ENCODE data around the gene EIF5A. TPM values are rescaled to one million over a fixed set of nuclear protein-coding genes. Genes with fewer than 3 reads are reported as not detected.

Gene EIF5A
- 982 TPM for polyA plus RNA-seq (2012; ENCODE audit: insufficient read depth, insufficient read length)

DNA sequence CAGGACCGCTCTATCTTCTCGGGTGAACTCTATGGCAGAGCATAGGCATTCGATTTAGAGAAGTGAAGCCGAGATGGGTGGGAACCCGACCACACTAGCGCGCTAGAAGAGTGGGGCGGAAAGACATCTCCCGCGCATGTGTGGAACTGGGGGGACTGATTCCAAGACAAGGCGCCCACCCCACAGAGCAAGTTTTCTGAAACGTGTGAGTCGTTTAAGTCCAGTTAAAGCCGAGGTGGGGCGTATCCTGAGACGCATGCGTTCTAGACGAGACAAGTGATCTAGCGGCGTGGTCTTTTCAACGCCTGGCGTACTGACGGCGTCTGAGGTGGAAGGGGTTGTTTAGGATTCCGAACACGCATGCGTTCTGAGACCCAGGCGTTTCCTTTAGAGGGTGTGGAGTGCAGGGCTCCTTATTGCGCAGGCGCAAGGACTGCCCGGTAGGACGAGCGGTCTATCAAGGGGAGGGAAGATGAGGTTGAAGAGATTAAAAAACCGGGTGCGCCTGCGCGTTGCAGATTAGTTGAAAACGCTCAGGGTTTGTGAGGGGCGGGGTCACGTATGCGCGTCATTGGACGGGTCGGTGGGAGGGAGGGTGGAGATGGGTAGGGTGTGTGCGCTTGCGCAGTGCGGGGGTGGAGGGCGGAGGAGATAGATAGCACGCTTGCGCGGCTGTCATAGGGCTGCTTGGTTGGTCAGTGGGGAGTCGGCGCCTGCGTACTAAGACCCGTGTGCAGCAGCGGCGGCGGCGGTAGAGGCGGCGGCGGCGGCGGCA is at the start of gene EIF5A:
Gene EIF5A, plus strand, starts transcription at position 718 of the 775 bp plus-strand sequence. CDS start 2,008 bp downstream, outside the sequence.
- DNase-seq (ENCODE audit: low read depth, low spot score), result peak; percentile 100
- H3K4me3 ChIP-seq (ENCODE audit: low read length), result peak within 1 kb of the TSS; percentile 81

- no peak for DNase-seq (ENCODE audit: low read depth, low spot score)
- no peak overlapping the region for H3K4me3 ChIP-seq (ENCODE audit: low read length)
Observed at GRCh38 chr17:7258731-7259554, 48.5 kb upstream of the EIF5A start.

- DNase-seq (ENCODE audit: low read depth, low spot score), result no peak
- no peak overlapping the region for H3K4me3 ChIP-seq (ENCODE audit: low read length)
Observed at GRCh38 chr17:7259555-7259889, 47.9 kb upstream of the EIF5A start.

GRCh38 chr17:7260151-7260550 is 47.3 kb upstream of the EIF5A start:
- H3K4me3 ChIP-seq (ENCODE audit: low read length), result no peak overlapping the region
- DNase-seq (ENCODE audit: low read depth, low spot score), result no peak

- DNase-seq (ENCODE audit: low read depth, low spot score), result no peak
- no peak overlapping the region for H3K4me3 ChIP-seq (ENCODE audit: low read length)
Observed at GRCh38 chr17:7260651-7261378, 46.6 kb upstream of the EIF5A start.

DNA sequence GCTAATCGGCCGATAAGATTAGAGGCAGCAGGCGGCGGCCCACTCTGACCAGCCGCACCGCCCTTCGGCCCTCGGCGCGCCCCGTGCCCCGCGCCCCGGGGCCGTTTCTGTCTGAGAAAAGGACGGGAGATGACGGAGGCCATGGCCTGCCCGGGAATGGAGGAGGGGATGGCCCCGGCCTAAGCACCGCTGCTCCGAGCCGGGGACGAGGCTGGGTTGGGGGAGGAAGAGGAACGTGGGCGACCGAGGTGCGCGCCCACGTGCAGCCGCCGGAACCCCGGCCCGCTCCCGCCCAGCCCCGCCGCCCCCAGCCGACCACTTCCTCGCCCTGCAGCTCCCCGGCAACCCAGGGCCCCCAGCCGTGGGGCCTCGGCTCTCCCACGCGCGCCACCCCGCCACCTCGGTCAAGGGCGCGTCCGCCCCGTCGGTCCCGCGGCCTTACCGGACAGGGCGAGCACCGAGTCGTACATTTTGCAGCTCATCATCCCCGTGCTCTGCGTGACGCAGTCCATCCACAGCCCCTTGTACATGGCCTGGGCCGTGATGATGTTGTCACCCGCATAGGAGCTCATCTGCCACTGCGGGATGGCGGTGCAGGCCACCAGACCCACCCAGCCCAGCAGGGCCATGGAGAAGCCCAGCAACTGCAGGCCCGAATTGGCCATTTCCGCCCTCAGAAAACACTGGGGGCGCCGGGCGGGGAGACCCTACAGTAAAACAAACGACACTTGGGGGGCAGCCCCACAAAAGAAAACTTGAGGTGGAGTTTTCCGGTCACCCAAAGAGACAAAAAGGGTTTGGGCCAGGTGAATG is 45.8 kb upstream of the EIF5A start:
- no peak for DNase-seq (ENCODE audit: low read depth, low spot score)
- no peak overlapping the region for H3K4me3 ChIP-seq (ENCODE audit: low read length)

GRCh38 chr17:7262192-7262934 is 45.1 kb upstream of the EIF5A start, which contains the start of gene CLDN7:
TSS of gene CLDN7 (minus strand) at chr17:7262478. CDS start at chr17:7262043, 435 bp downstream.
- H3K4me3 ChIP-seq (ENCODE audit: low read length), result no peak within 1 kb of the TSS
- DNase-seq (ENCODE audit: low read depth, low spot score), result no peak

- no peak overlapping the region for H3K4me3 ChIP-seq (ENCODE audit: low read length)
- DNase-seq (ENCODE audit: low read depth, low spot score), result no peak
Observed at GRCh38 chr17:7262935-7263800, 44.3 kb upstream of the EIF5A start.

DNA sequence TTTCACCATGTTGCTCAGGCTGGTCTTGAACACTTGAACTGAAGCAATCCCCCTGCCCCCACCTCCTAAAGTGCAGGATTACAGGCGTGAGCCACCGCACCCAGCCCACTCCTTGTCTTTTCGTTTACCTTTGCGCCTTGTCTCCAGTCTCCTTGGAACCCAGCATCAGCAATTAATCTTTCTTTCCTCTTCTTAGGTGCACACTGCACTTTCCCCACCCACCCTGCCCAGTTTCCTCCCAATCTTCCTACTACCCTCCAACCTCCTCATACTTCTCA is 43.7 kb upstream of the EIF5A start:
- no peak overlapping the region for H3K4me3 ChIP-seq (ENCODE audit: low read length)
- no peak for DNase-seq (ENCODE audit: low read depth, low spot score)

DNA sequence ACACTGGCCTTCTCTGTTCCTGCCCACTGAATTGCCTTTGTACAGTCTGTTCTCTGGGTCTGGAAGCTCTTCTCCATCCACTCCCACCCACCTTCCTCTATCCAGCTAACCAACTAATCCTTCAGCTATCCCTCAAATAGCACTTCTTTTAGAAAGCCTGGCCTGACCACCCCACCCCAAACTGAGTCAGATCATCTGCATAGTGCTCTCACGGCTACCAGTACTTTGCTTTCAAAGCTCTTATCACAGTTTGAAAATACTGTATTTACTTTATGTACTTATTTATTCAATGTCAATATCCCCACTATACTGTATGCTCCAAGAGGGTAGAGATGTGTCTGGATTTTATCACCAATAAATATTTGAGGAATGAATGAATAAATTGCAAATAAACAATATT is 40.6 kb upstream of the EIF5A start:
- DNase-seq (ENCODE audit: low read depth, low spot score), result no peak
- H3K4me3 ChIP-seq (ENCODE audit: low read length), result no peak overlapping the region

- no peak for DNase-seq (ENCODE audit: low read depth, low spot score)
- H3K4me3 ChIP-seq (ENCODE audit: low read length), result no peak overlapping the region
Observed at GRCh38 chr17:7279448-7279847, 28.0 kb upstream of the EIF5A start.

DNA sequence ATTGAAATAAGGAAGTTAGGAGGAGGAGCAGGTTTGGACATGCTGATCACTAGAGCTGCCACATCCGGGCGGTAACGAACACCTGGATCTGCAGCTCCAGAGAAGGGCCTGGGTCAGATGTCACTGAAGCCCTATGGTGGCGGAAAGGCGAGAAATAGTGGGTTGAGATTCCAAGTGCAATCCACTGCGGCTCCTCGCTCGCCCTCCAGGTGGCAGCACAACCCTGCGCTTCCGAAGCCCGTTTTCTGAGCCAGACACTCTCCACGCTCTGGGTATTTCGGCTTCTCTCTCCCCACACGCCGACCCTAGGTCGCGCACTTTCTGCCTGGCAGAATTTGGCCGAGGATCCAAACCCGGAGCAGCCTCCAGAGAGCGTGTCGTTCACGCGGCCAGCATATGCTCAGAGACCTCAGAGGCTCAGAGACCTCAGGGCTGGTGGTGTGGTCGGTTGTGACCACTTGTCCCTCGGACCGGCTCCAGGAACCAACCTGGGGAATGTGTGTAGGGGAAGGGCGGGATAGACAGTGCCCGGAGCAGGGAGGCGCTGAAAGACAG is 26.8 kb upstream of the EIF5A start:
- peak; percentile 82 for DNase-seq (ENCODE audit: low read depth, low spot score)
- H3K4me3 ChIP-seq (ENCODE audit: low read length), result peak overlapping the region; percentile 57

DNA sequence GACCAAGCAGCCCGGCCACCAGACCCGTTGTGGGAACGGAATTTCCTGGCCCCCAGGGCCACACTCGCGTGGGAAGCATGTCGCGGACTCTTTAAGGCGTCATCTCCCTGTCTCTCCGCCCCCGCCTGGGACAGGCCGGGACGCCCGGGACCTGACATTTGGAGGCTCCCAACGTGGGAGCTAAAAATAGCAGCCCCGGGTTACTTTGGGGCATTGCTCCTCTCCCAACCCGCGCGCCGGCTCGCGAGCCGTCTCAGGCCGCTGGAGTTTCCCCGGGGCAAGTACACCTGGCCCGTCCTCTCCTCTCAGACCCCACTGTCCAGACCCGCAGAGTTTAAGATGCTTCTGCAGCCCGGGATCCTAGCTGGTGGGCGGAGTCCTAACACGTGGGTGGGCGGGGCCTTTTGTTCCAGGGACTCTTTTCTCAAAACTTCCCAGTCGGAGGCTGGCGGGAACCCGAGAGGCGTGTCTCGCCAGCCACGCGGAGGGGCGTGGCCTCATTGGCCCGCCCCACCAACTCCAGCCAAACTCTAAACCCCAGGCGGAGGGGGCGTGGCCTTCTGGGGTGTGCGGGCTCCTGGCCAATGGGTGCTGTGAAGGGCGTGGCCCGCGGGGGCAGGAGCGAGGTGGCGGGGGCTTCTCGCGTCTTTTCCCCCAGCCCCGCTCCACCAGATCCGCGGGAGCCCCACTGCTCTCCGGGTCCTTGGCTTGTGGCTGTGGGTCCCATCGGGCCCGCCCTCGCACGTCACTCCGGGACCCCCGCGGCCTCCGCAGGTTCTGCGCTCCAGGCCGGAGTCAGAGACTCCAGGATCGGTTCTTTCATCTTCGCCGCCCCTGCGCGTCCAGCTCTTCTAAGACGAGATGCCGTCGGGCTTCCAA is 26.1 kb upstream of the EIF5A start, which contains the start of gene SLC2A4:
Gene SLC2A4, plus strand, starts transcription at position 645 of the 879 bp plus-strand sequence. Its CDS starts 217 bp downstream, at position 862.
- peak; percentile 94 for DNase-seq (ENCODE audit: low read depth, low spot score)
- H3K4me3 ChIP-seq (ENCODE audit: low read length), result peak within 1 kb of the TSS; percentile 57

GRCh38 chr17:7281953-7282751 is 25.3 kb upstream of the EIF5A start:
- peak overlapping the region; percentile 54 for H3K4me3 ChIP-seq (ENCODE audit: low read length)
- DNase-seq (ENCODE audit: low read depth, low spot score), result no peak

DNA sequence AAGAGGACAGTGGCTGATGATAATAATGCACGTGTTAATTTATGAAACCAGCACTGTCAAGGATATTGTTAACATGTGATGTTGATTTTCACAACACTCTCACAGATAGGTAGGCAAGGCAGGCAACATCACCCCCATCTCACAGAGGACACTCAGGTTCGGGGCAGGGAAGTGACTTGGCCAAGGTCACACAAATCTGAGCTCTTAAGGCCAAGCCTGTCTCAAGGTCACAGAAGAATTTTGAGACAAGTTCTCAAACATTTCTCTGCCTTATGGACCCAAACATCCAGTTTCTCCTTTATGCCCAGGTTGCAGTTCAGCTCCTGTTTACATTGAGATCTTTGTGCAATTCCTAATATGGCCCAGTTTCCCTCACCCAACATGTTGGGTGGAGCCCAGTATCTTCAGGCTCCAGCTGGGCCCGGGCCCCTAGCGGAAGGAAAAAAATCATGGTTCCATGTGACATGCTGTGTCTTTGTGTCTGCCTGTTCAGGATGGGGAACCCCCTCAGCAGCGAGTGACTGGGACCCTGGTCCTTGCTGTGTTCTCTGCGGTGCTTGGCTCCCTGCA is 24.6 kb upstream of the EIF5A start:
- no peak for DNase-seq (ENCODE audit: low read depth, low spot score)
- H3K4me3 ChIP-seq (ENCODE audit: low read length), result no peak overlapping the region
